Measurements from ENCODE around the gene PDE4A.

The PDE4A gene

GRCh38 chr19:10510301-10510802 lies 90.0 kb downstream of the PDE4A start:
- peak; percentile 39 for DNase-seq (ENCODE audit: low read depth)

GRCh38 chr19:10513223-10513622 lies 92.9 kb downstream of the PDE4A start:
- DNase-seq (ENCODE audit: low read depth) = no peak

- no peak for DNase-seq (ENCODE audit: low read depth)
These were observed 94.1 kb downstream of the PDE4A start for GRCh38 chr19:10514211-10515145.

GRCh38 chr19:10516064-10516385 lies 95.7 kb downstream of the PDE4A start:
- DNase-seq (ENCODE audit: low read depth) = no peak

GRCh38 chr19:10516671-10517286 lies 96.4 kb downstream of the PDE4A start:
- DNase-seq (ENCODE audit: low read depth) = peak; percentile 52

- DNase-seq (ENCODE audit: low read depth) = peak; percentile 34
These were observed 97.0 kb downstream of the PDE4A start, which contains the start of gene S1PR5 for GRCh38 chr19:10517361-10517759. Gene S1PR5 (minus strand): TSS chr19:10517447. CDS start chr19:10515011, 2,436 bp downstream.

- DNase-seq (ENCODE audit: low read depth) = peak; percentile 43
These were observed 97.6 kb downstream of the PDE4A start for GRCh38 chr19:10517760-10518443.

- DNase-seq (ENCODE audit: low read depth) = no peak
These were observed 98.4 kb downstream of the PDE4A start for GRCh38 chr19:10518444-10519361.
